ENCODE measurements around the gene CCDC142. TPM values are rescaled to one million over a fixed set of nuclear protein-coding genes. Genes with fewer than 3 reads are reported as not detected.

CCDC142 gene
- total and polyA plus RNA-seq, 9 of the 15 experiments (the other 6 are each of a cell fraction or from before 2014, with no cell fraction given), result 0.55 to 11.7 (median 7.2) TPM

DNA sequence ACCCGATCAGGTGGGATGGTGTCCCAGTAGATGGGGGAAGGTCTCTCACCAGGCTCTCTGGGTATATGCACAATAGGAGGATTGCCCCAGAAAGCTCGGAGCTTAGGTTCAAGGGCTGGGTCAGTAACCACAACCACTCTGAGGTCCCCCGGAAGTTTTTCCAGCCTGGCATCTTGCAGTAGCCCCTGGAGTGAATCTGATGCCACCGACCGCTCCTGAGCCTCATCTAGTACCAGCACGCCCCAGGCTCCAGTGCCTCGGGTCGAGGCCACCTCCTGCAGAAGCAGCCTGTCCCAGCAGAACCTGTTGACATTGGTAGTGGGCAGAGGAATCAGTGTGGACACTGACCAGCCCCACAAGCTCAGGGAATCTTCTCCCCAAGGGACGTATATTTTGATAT is 41.2 kb upstream of the CCDC142 start (continued):
- no peak for TF ChIP-seq THRAP3 (IDR thresholded peaks at IDR 0.05; ENCODE audit: borderline replicate concordance)
- no peak for TF ChIP-seq MTA3 (IDR thresholded peaks at IDR 0.05; ENCODE audit: borderline replicate concordance)
- no peak for TF ChIP-seq ELF1 (tag; IDR thresholded peaks at IDR 0.05)
- TF ChIP-seq HLTF (IDR thresholded peaks at IDR 0.05), result no peak

DNA sequence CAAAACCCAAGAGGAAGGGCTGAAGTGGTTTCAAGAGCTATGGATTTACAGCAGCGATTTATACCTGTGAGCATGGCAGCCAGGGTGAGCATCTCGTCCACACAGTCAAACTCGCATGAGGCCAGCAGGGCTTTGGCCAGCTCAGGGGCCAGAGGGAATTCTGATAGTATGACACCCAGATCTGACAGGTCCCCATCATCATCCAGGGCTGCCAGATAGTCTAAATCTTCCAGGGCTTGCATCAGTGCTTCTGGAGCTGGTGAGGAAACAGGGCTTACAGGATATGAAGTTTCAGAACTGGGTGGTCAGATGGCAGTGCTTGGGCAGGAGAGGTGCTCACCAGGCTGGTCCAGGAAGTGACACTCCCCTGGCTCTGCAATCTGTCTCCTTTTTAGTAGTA is 39.7 kb upstream of the CCDC142 start:
- H3K9me1 ChIP-seq (ENCODE audit: control insufficient read depth, insufficient read depth, low read length), result no peaks in the 10 kb centered on the region
- DNase-seq (ENCODE audit: extremely low read depth in 1 of 4, low spot score in 3 of 4), result no peak
- in situ Hi-C loops (cut with MboI), result no loop called here
- intact Hi-C loops (cut with micrococcal nuclease), result no loop called here
- no peak for ATAC-seq
- no peaks in the 10 kb centered on the region for H3K27me3 ChIP-seq (ENCODE audit: control insufficient read depth in 2 of 2, insufficient read depth in 2 of 2, low read length in 2 of 2)
- FAIRE-seq, result no peak
- no peak overlapping the region for H3K4me3 ChIP-seq
- no peak overlapping the region for H3K9ac ChIP-seq (ENCODE audit: insufficient read depth in 1 of 2, low read depth in 2 of 2, low read length in 2 of 2)
- peaks cover 20% of the 10 kb centered on the region for H3K36me3 ChIP-seq (ENCODE audit: control insufficient read depth, insufficient read depth, low read length)
- POLR2A ChIA-PET, result interaction anchor here (1.0 to 1.4 kb wide), 4 partner anchors 12 to 26 kb away, joined by 3 to 9 read pairs (median 4); partner anchors contain the start of gene PCGF1
- no peak overlapping the region for H3K27ac ChIP-seq (ENCODE audit: extremely low read depth, low read depth, low read length)
- no peaks in the 10 kb centered on the region for H3K9me3 ChIP-seq (replicated peaks; ENCODE audit: control insufficient read depth, insufficient read depth, low read depth, low read length)
- no peaks in the 10 kb centered on the region; a peak in 1 of 5 replicates for H3K4me1 ChIP-seq (replicated peaks in 1 of 2; ENCODE audit: control insufficient read depth in 2 of 2, insufficient read depth in 2 of 2, low read length in 2 of 2)
- 17% methylated on average over 3 of the region's 3 CpGs for WGBS (ENCODE audit: insufficient coverage, low coverage, missing lambda C conversion rate)
- H4K20me1 ChIP-seq (replicated peaks; ENCODE audit: control insufficient read depth, insufficient read depth, low read length), result no peaks in the 10 kb centered on the region
- CTCF ChIA-PET (ENCODE audit: low intra/inter-chr PET ratio), result no interaction called here
- no peak overlapping the region for H2AFZ ChIP-seq (ENCODE audit: low read depth, low read length)
- H3K4me2 ChIP-seq (ENCODE audit: insufficient read depth, low read length), result no peak overlapping the region
- no TSS peak for BruUV-seq (replicated peaks)
- peaks cover 9% of the 10 kb centered on the region for H3K79me2 ChIP-seq (ENCODE audit: control insufficient read depth, insufficient read depth, low read length)
- TF ChIP-seq, protein P1, sequence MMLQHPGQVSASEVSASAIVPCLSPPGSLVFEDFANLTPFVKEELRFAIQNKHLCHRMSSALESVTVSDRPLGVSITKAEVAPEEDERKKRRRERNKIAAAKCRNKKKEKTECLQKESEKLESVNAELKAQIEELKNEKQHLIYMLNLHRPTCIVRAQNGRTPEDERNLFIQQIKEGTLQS (IDR thresholded peaks at IDR 0.05), result no peak
- TF ChIP-seq, protein P1 (CRISPR knock-in tag; conservative IDR thresholded peaks at IDR 0.05), result no peak
- no peak for TF ChIP-seq PML (IDR thresholded peaks at IDR 0.05; ENCODE audit: low read length)
- TF ChIP-seq LARP7 (IDR thresholded peaks at IDR 0.05), result no peak
- no peak for TF ChIP-seq ZNF778 (CRISPR knock-in tag; IDR thresholded peaks at IDR 0.05)
- TF ChIP-seq ZNF354B (CRISPR knock-in tag; IDR thresholded peaks at IDR 0.05), result no peak
- TF ChIP-seq EGR1 (conservative IDR thresholded peaks at IDR 0.05), result no peak
- TF ChIP-seq ZNF583 (CRISPR knock-in tag; IDR thresholded peaks at IDR 0.05), result no peak
- TF ChIP-seq, protein P2, sequence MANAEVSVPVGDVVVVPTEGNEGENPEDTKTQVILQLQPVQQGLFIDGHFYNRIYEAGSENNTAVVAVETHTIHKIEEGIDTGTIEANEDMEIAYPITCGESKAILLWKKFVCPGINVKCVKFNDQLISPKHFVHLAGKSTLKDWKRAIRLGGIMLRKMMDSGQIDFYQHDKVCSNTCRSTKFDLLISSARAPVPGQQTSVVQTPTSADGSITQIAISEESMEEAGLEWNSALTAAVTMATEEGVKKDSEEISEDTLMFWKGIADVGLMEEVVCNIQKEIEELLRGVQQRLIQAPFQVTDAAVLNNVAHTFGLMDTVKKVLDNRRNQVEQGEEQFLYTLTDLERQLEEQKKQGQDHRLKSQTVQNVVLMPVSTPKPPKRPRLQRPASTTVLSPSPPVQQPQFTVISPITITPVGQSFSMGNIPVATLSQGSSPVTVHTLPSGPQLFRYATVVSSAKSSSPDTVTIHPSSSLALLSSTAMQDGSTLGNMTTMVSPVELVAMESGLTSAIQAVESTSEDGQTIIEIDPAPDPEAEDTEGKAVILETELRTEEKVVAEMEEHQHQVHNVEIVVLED (CRISPR knock-in tag; IDR thresholded peaks at IDR 0.05), result no peak
- no peak for TF ChIP-seq LCOR (CRISPR knock-in tag; IDR thresholded peaks at IDR 0.05)
- TF ChIP-seq ZNF134 (CRISPR knock-in tag; conservative IDR thresholded peaks at IDR 0.05), result no peak
- TF ChIP-seq ZNF124 (CRISPR knock-in tag; IDR thresholded peaks at IDR 0.05), result no peak
- no peak for TF ChIP-seq POLR2B (IDR thresholded peaks at IDR 0.05; ENCODE audit: low read depth, partially characterized antibody)
- TF ChIP-seq, protein P3, sequence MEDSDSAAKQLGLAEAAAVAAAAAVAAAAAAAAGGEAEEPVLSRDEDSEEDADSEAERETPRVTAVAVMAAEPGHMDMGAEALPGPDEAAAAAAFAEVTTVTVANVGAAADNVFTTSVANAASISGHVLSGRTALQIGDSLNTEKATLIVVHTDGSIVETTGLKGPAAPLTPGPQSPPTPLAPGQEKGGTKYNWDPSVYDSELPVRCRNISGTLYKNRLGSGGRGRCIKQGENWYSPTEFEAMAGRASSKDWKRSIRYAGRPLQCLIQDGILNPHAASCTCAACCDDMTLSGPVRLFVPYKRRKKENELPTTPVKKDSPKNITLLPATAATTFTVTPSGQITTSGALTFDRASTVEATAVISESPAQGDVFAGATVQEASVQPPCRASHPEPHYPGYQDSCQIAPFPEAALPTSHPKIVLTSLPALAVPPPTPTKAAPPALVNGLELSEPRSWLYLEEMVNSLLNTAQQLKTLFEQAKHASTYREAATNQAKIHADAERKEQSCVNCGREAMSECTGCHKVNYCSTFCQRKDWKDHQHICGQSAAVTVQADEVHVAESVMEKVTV (CRISPR knock-in tag; IDR thresholded peaks at IDR 0.05), result no peak
- TF ChIP-seq NEUROD1 (IDR thresholded peaks at IDR 0.05; ENCODE audit: borderline replicate concordance, low read depth, low read length, partially characterized antibody), result no peak
- no peak for TF ChIP-seq SRSF1 (IDR thresholded peaks at IDR 0.05; ENCODE audit: low read depth, low read length)
- TF ChIP-seq ZNF165 (CRISPR knock-in tag; IDR thresholded peaks at IDR 0.05; ENCODE audit: borderline replicate concordance), result no peak

All from K562 (cell line).